ENCODE results near the gene SETMAR.
A peak's percentile ranks its signal among the peaks of the same experiment; 100 is the strongest.
"Not testable (repeated sequence)": the region's sequence is repeated elsewhere in the genome, so short reads cannot be mapped to it uniquely, and the experiment has no call there.

The SETMAR gene

GRCh38 chr3:4294616-4295327 is 8.4 kb upstream of the SETMAR start:
- no peak overlapping the region for H3K27ac Mint-ChIP-seq
- no peaks in the 10 kb centered on the region for H3K36me3 Mint-ChIP-seq (ENCODE audit: low read depth)
- TF ChIP-seq, protein P1, sequence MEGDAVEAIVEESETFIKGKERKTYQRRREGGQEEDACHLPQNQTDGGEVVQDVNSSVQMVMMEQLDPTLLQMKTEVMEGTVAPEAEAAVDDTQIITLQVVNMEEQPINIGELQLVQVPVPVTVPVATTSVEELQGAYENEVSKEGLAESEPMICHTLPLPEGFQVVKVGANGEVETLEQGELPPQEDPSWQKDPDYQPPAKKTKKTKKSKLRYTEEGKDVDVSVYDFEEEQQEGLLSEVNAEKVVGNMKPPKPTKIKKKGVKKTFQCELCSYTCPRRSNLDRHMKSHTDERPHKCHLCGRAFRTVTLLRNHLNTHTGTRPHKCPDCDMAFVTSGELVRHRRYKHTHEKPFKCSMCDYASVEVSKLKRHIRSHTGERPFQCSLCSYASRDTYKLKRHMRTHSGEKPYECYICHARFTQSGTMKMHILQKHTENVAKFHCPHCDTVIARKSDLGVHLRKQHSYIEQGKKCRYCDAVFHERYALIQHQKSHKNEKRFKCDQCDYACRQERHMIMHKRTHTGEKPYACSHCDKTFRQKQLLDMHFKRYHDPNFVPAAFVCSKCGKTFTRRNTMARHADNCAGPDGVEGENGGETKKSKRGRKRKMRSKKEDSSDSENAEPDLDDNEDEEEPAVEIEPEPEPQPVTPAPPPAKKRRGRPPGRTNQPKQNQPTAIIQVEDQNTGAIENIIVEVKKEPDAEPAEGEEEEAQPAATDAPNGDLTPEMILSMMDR (IDR thresholded peaks at IDR 0.05; ENCODE audit: unreplicated experiment in 3 of 3), result no peak
- no peaks in the 10 kb centered on the region for H3K27me3 Mint-ChIP-seq (ENCODE audit: low read depth)
- H3K9me3 Mint-ChIP-seq, result no peaks in the 10 kb centered on the region
- no peak overlapping the region for H3K4me3 Mint-ChIP-seq
- no peaks in the 10 kb centered on the region for H3K4me1 Mint-ChIP-seq

DNA sequence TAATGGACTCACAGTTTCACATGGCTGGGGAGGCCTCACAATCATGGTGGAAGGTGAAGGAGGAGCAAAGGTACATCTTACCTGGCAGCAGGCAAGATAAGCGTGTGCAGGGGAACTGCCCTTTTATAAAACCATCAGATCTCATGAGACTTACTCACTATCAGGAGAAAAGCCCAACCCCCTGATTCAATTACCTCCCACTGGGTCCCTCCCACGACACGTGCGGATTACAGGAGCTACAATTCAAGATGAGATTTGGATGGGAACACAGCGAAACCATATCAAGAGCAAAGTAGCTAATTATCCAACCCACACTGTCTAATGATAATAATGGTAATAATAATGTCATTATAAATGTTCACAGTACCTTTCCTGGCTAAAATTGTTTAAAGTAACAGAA is 6.7 kb upstream of the SETMAR start:
- not testable (repeated sequence) for H3K27ac Mint-ChIP-seq; H3K4me1 Mint-ChIP-seq; H3K4me3 Mint-ChIP-seq; H3K9me3 Mint-ChIP-seq; H3K36me3 Mint-ChIP-seq (ENCODE audit: low read depth); H3K27me3 Mint-ChIP-seq (ENCODE audit: low read depth)

DNA sequence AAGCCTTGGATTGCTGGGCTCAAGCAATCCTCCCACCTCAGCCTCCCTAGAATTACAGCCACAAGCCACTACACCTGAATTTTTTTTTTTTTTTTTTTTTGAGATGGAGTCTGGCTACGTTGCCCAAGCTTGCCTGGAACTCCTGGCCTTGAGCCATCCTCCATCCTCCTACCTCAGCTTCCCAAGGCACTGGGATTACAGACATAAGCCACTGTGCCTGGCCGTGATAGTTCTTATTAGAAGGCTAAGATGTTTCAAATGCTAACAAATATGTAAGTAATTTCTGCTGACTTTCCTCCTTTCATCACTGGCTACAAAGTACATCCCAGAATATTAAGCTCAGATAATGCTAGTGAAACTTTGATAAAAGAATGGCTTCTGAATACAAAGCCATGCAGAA is 5.7 kb upstream of the SETMAR start:
- no peak overlapping the region for H3K4me3 Mint-ChIP-seq
- no peaks in the 10 kb centered on the region for H3K9me3 Mint-ChIP-seq
- H3K27ac Mint-ChIP-seq, result no peak overlapping the region
- no peaks in the 10 kb centered on the region for H3K36me3 Mint-ChIP-seq (ENCODE audit: low read depth)
- TF ChIP-seq, protein P1 (IDR thresholded peaks at IDR 0.05; ENCODE audit: unreplicated experiment in 3 of 3), result no peak
- no peaks in the 10 kb centered on the region for H3K4me1 Mint-ChIP-seq
- no peaks in the 10 kb centered on the region for H3K27me3 Mint-ChIP-seq (ENCODE audit: low read depth)

DNA sequence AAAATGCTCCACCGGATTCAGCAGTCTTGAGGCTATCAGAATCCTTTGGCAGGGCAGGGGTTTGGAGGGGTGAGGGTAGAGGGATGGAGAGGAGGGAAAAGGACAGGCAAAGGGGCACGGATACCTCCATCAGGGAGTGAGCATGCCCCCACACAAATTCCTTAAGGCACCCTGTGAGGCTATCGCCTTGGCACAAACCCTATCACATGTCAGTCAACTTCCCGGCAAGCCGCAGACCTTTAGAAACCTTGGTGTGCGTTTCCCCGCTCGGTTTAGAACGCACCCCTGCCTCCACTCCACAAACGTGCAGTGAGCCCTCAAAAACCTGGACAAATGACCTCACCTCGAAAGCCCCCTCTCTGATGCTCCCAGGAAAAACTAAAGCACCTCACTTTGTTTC is 422 bp upstream of the SETMAR start:
- no peaks in the 10 kb centered on the region for H3K9me3 Mint-ChIP-seq
- H3K36me3 Mint-ChIP-seq (ENCODE audit: low read depth), result peaks cover 35% of the 10 kb centered on the region
- peak overlapping the region; percentile 99 for H3K27ac Mint-ChIP-seq
- no peaks in the 10 kb centered on the region for H3K27me3 Mint-ChIP-seq (ENCODE audit: low read depth)
- peak overlapping the region; percentile 97 to 99 (median 97) for H3K4me3 Mint-ChIP-seq
- peaks cover 33% of the 10 kb centered on the region for H3K4me1 Mint-ChIP-seq
- TF ChIP-seq, protein P1 (IDR thresholded peaks at IDR 0.05; ENCODE audit: unreplicated experiment in 3 of 3), result no peak

DNA sequence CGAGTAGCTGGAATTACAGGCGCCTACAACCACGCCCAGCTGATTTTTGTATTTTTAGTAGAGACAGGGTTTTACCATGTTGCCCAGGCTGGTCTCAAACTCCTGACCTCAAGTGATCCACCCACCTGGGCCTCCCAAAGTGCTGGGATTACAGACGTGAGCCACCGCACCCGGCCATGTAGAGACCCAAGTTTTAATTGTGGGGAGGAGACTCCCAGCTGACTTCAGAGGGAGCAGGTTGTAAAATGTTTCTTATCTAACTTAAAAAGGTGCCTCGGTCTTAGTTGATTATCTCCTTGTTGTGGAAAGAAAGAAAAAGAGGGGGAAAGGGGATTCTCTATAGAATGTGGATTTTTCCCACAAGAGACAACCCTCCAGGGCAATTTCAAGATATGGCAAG is 2.0 kb downstream of the SETMAR start:
- not testable (repeated sequence) for H3K9me3 Mint-ChIP-seq; H3K27me3 Mint-ChIP-seq (ENCODE audit: low read depth)
- H3K36me3 Mint-ChIP-seq (ENCODE audit: low read depth), result peaks cover 52% of the 10 kb centered on the region
- H3K4me3 Mint-ChIP-seq, result peak overlapping the region; percentile 97 to 99 (median 97)
- H3K4me1 Mint-ChIP-seq, result peaks cover 33% of the 10 kb centered on the region
- peak overlapping the region; percentile 19 to 99 (median 60) for H3K27ac Mint-ChIP-seq

DNA sequence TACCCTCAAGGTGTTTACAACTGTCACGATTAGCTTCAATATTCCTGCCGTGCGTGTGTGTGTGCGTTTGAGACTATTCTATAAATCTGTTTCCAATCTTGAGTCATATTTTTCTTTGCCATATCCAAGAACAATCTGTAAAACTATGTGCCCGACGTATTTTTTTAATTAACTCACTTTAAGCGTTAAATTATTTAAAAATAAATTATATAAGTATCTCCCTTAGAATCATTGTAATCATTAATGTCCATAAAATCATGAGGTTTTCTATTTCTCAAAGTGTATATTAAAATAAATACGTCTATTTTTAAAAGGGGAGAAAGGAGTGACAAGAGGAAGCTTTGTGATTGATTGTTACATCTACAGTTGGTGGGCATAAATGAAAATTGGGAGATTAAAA is 2.9 kb downstream of the SETMAR start:
- Mint-ChIP-seq H3K9me3 (no peaks in the 10 kb centered on the region), H3K27me3 (ENCODE audit: low read depth) (no peaks in the 10 kb centered on the region), H3K4me3 (peak overlapping the region; percentile 13 to 99 (median 33)), H3K36me3 (ENCODE audit: low read depth) (peaks cover 57% of the 10 kb centered on the region), H3K27ac (peak overlapping the region; percentile 19 to 99 (median 91)), H3K4me1 (peaks cover 37% of the 10 kb centered on the region)
- TF ChIP-seq, protein P1 (IDR thresholded peaks at IDR 0.05; ENCODE audit: unreplicated experiment in 3 of 3), result no peak

DNA sequence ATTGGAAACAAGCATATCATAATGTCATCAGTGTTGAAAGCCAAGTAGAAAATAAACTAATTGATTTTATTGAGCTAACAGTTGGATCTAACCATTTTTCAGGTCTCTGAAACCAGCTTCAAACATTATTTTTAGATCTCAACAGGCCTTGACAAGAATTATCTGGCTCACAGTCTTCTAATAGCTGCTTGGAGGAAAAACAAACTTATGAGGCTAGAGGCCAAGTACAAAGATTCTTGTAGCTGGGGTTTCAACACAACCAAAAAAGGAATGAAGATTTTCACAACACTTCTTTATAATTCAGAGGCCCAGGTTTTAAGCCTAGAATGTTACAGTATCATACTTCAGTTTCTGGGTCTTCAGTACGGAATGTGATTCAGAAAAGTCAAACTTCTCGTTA is 3.7 kb downstream of the SETMAR start:
- peaks cover 39% of the 10 kb centered on the region for H3K4me1 Mint-ChIP-seq
- peak overlapping the region; percentile 64 to 99 (median 91) for H3K27ac Mint-ChIP-seq
- peaks cover 64% of the 10 kb centered on the region for H3K36me3 Mint-ChIP-seq (ENCODE audit: low read depth)
- no peaks in the 10 kb centered on the region for H3K27me3 Mint-ChIP-seq (ENCODE audit: low read depth)
- TF ChIP-seq, protein P1 (IDR thresholded peaks at IDR 0.05; ENCODE audit: unreplicated experiment in 3 of 3), result no peak
- H3K4me3 Mint-ChIP-seq, result peak overlapping the region in 2 of 3 experiments; percentile 23 to 99
- H3K9me3 Mint-ChIP-seq, result no peaks in the 10 kb centered on the region

All from nephron (organoid).